GM08714 (cell line): ENCODE data around the gene CFAP69.
A peak's percentile ranks its signal among the peaks of the same experiment; 100 is the strongest.
"Not testable (repeated sequence)": the region's sequence is repeated elsewhere in the genome, so short reads cannot be mapped to it uniquely, and the experiment has no call there.

Experiments used
- H3K4me3 ChIP-seq: fragments of 200-500 bp; sonication (Bioruptor generic); 2 replicates; pipeline ENCODE4 v1.5.1; 2014; ENCODE audit warnings: mild to moderate bottlenecking, low read length, inconsistent platforms
- ZNF274 ChIP-seq: IDR thresholded peaks from 2 replicates; pipeline ENCODE4 v1.6.1; 2012; ENCODE audit warnings: mild to moderate bottlenecking, low read depth, low read length

CFAP69 gene

GRCh38 chr7:90326500-90326899 is 81.5 kb downstream of the CFAP69 start:
- H3K4me3 ChIP-seq = no peak overlapping the region
- TF ChIP-seq ZNF274 = no peak

- H3K4me3 ChIP-seq = no peak overlapping the region
- no peak for TF ChIP-seq ZNF274
Observed at GRCh38 chr7:90334193-90334843, 89.3 kb downstream of the CFAP69 start.

- H3K4me3 ChIP-seq = not testable (repeated sequence)
Observed at GRCh38 chr7:90334926-90335325, 90.0 kb downstream of the CFAP69 start.

GRCh38 chr7:90337106-90337505 is 92.1 kb downstream of the CFAP69 start:
- H3K4me3 ChIP-seq = no peak overlapping the region
- TF ChIP-seq ZNF274 = no peak

GRCh38 chr7:90345016-90345415 is 100.0 kb downstream of the CFAP69 start:
- TF ChIP-seq ZNF274 = no peak
- no peak overlapping the region for H3K4me3 ChIP-seq

GRCh38 chr7:90345595-90346335 is 100.8 kb downstream of the CFAP69 start:
- TF ChIP-seq ZNF274 = no peak
- H3K4me3 ChIP-seq = peak overlapping the region; percentile 92

- peak within 1 kb of the TSS; percentile 92 for H3K4me3 ChIP-seq
- no peak for TF ChIP-seq ZNF274
Observed at GRCh38 chr7:90346336-90347125, 101.6 kb downstream of the CFAP69 start, which contains the start of gene GTPBP10. Gene GTPBP10 (plus strand): TSS chr7:90346716. CDS start chr7:90346742, 26 bp downstream.

- H3K4me3 ChIP-seq = peak overlapping the region; percentile 92
- TF ChIP-seq ZNF274 = no peak
Observed at GRCh38 chr7:90347759-90348158, 102.8 kb downstream of the CFAP69 start.

- no peak for TF ChIP-seq ZNF274
- H3K4me3 ChIP-seq = no peak overlapping the region
Observed at GRCh38 chr7:90349305-90349704, 104.3 kb downstream of the CFAP69 start.

- not testable (repeated sequence) for H3K4me3 ChIP-seq
Observed at GRCh38 chr7:90350032-90350431, 105.1 kb downstream of the CFAP69 start.

GRCh38 chr7:90351987-90352386 is 107.0 kb downstream of the CFAP69 start:
- H3K4me3 ChIP-seq = no peak overlapping the region
- no peak for TF ChIP-seq ZNF274
